ENCODE data around the gene STX18. TPM values are rescaled to one million over a fixed set of nuclear protein-coding genes. Genes with fewer than 3 reads are reported as not detected.

Gene STX18
- total RNA-seq, 1 experiment from 2014 or later = 20.9 TPM

- Histone ChIP-seq H4K91ac (ENCODE audit: insufficient read length, low read depth, low read length) (no peak overlapping the region), H3K4ac (ENCODE audit: low read depth, low read length) (no peak overlapping the region), H3K27me3 (ENCODE audit: insufficient read depth, low read length) (peaks cover 2% of the 10 kb centered on the region; the same call in 1 of the 2 replicates), H3K79me2 (ENCODE audit: insufficient read depth, low read length) (no peaks in the 10 kb centered on the region), H3K4me2 (ENCODE audit: insufficient read depth, insufficient read length, low read length) (peak overlapping the region; percentile 49), H3T11ph (ENCODE audit: low read length) (no peak overlapping the region), H2BK15ac (ENCODE audit: low read depth, low read length) (no peak overlapping the region), H3K56ac (ENCODE audit: insufficient read length, low read depth, low read length) (no peak overlapping the region), H4K5ac (ENCODE audit: insufficient read length, low read depth, low read length) (no peak overlapping the region), H2BK5ac (ENCODE audit: insufficient read length, low read length) (no peak overlapping the region), H2BK120ac (ENCODE audit: low read depth, low read length, poor library complexity, severe bottlenecking) (no peak overlapping the region), H4K8ac (replicated peaks; ENCODE audit: insufficient read length, low read depth, low read length) (no peak overlapping the region), H2BK20ac (ENCODE audit: low read depth, low read length, poor library complexity, severe bottlenecking) (no peak overlapping the region), H3K79me1 (ENCODE audit: insufficient read depth, low read depth, low read length, poor library complexity, severe bottlenecking) (no peaks in the 10 kb centered on the region), H2BK12ac (ENCODE audit: insufficient read length, low read depth, low read length) (no peak overlapping the region), H3K18ac (ENCODE audit: insufficient read length, low read depth, low read length) (no peak overlapping the region), H3K9ac (ENCODE audit: extremely low read depth, insufficient read length, low read length) (no peak overlapping the region), H3K27ac (ENCODE audit: insufficient read length, low read depth, low read length) (no peak overlapping the region), H2AFZ (ENCODE audit: low read length) (no peak overlapping the region), H3K9me3 (ENCODE audit: control insufficient read depth, low read depth, low read length) (no peaks in the 10 kb centered on the region), H2AK5ac (ENCODE audit: insufficient read length, low read length) (no peak overlapping the region), H3K4me1 (ENCODE audit: insufficient read depth, low read length) (no peaks in the 10 kb centered on the region), H4K20me1 (ENCODE audit: control insufficient read depth, insufficient read depth, insufficient read length) (no peaks in the 10 kb centered on the region), H3K23me2 (ENCODE audit: insufficient read length, low read depth, low read length, poor library complexity, severe bottlenecking) (peaks cover 16% of the 10 kb centered on the region), H3K14ac (ENCODE audit: insufficient read depth, low read length) (no peak overlapping the region), H3K23ac (ENCODE audit: insufficient read length, low read depth, low read length) (no peak overlapping the region)
- no CpG with 5 or more reads among the region's 62 CpGs for WGBS (ENCODE audit: extremely low coverage, insufficient read length, low lambda C conversion rate)
- H3K27ac Mint-ChIP-seq = no peak overlapping the region
- H3K36me3 Mint-ChIP-seq (ENCODE audit: insufficient read depth in 1 of 3, low read depth in 3 of 3) = peaks cover 0 to 9% (median 4%) of the 10 kb centered on the region in 3 experiments; a peak in 6 of 7 replicates
- DNase-seq = no peak
- TF ChIP-seq CTCF (conservative IDR thresholded peaks at IDR 0.05) = no peak
- no peaks in the 10 kb centered on the region for H3K9me3 Mint-ChIP-seq
- peaks cover 5 to 12% of the 10 kb centered on the region in 2 experiments for H3K4me1 Mint-ChIP-seq
- H3K27me3 Mint-ChIP-seq (ENCODE audit: low read depth) = peaks cover 83% of the 10 kb centered on the region
- peak overlapping the region; percentile 55 to 77 for H3K4me3 Mint-ChIP-seq
These were observed 154.1 kb downstream of the STX18 start for GRCh38 chr4:4387531-4388310.
